Kidney (tissue), 14 donors: ENCODE results near the gene CDADC1. TPM values are rescaled to one million over a fixed set of nuclear protein-coding genes. Genes with fewer than 3 reads are reported as not detected.

Experiments used
- DNase-seq, 5 donors: peaks; one replicate each; pipeline ENCODE4 v3.0.0-alpha.2; 2013 to 2020
- FAIRE-seq: peaks from 2 replicates; lab custom pipeline; 2012; peaks lifted over from hg19 to GRCh38; lab: Jason Lieb, UNC
- H3K27ac ChIP-seq, 2 donors: one replicate each; pipeline ENCODE4 v1.7.0; 2013; ENCODE audit warnings: low read depth in 2 of 2, low read length in 2 of 2, inconsistent platforms in 1 of 2
- H3K27me3 ChIP-seq: one replicate; pipeline ENCODE4 v1.7.1; 2013; ENCODE audit warnings: low read length, inconsistent platforms; ENCODE audit not compliant: control insufficient read depth, insufficient read depth
- H3K36me3 ChIP-seq, 3 donors: one replicate each; pipeline versions ENCODE4 v1.7.0 to v1.7.1; 2013; ENCODE audit warnings: low read length in 3 of 3, control low read depth in 1 of 3, inconsistent platforms in 1 of 3; ENCODE audit not compliant: insufficient read depth in 3 of 3, control insufficient read depth in 2 of 3
- H3K4me1 ChIP-seq, 3 donors: one replicate each; pipeline versions ENCODE4 v1.7.0 to v1.7.1; 2013; ENCODE audit warnings: low read length in 3 of 3, inconsistent platforms in 1 of 3, low read depth in 1 of 3; ENCODE audit not compliant: control insufficient read depth in 2 of 3, insufficient read depth in 2 of 3
- H3K4me3 ChIP-seq, 3 donors: one replicate each; pipeline versions ENCODE4 v1.7.0 to v1.8.1; 2013; ENCODE audit warnings: low read length in 3 of 3, control low read depth in 1 of 3, inconsistent platforms in 1 of 3
- H3K9ac ChIP-seq, 3 donors: one replicate each; pipeline versions ENCODE4 v1.7.0 to v1.7.1; 2013; ENCODE audit warnings: low read length in 3 of 3, control low read depth in 1 of 3, inconsistent platforms in 1 of 3
- H3K9me3 ChIP-seq, 3 donors: one replicate each; pipeline versions ENCODE4 v1.7.0 to v1.7.1; 2013; ENCODE audit warnings: low read length in 3 of 3, control low read depth in 1 of 3, inconsistent platforms in 1 of 3; ENCODE audit not compliant: control insufficient read depth in 2 of 3, insufficient read depth in 1 of 3
- CTCF ChIP-seq: IDR thresholded peaks from 3 replicates; pipeline ENCODE4 v1.5.1; 2012; ENCODE audit warnings: mild to moderate bottlenecking, moderate library complexity, borderline replicate concordance; ENCODE audit not compliant: insufficient read depth; ENCODE audit errors: extremely low read depth
- intact Hi-C: fragments of 100-400 bp; cut with DNase I; formaldehyde crosslinking; loops from one replicate; pipeline ENCODE4 v1.11.1; 2022
- polyA plus RNA-seq: library from polyadenylated mRNA; stranded (reverse); fragments of 350-450 nt; fragmentation: Illumina TruSeq; extraction: RNeasy Lipid Tissue Mini Kit (QIAGEN cat#74804); gene quantifications from one replicate; pipeline ENCODE4 v1.2.3, GENCODE V29; 2014; ENCODE audit warnings: low read depth, low replicate concordance; ENCODE audit not compliant: insufficient read depth
- total RNA-seq: library from RNA; stranded (reverse); fragmentation: NEBNext Ultra II Directional; extraction: Animal tissue kit (Norgen Biotek cat#: 25700); gene quantifications from one replicate; pipeline ENCODE4 v1.2.1, GENCODE V29; 2021
- donor health status: control.
- donor health status: control.
- donor health status: control.
- donor health status: control.
- donor health status: control.
- donor health status: DM: yes; HTN: yes; CAD: no.
- donor health status: Normal renal cell carcinoma (clear cell type).

The CDADC1 gene
- total and polyA plus RNA-seq, 2 donors from 2014 or later, result 8.3 to 12.2 TPM

GRCh38 chr13:49248622-49249002 is 887 bp downstream of the CDADC1 start:
- Histone ChIP-seq H3K4me1 (peaks cover 0 to 11% (median 4%) of the 10 kb centered on the region in 3 donors), H3K36me3 (peaks cover 0 to under 1% (median 0%) of the 10 kb centered on the region in 3 donors), H3K9ac (peak overlapping the region; percentile 58 to 99 (median 96)), H3K9me3 (no peaks in the 10 kb centered on the region), H3K27ac (peak overlapping the region; percentile 88 to 91), H3K27me3 (no peaks in the 10 kb centered on the region), H3K4me3 (peak overlapping the region; percentile 94 to 99 (median 94))
- no peak for FAIRE-seq
- intact Hi-C loops, result no loop called here
- DNase-seq, result no peak
- no peak for TF ChIP-seq CTCF

GRCh38 chr13:49251326-49251725 is 3.6 kb downstream of the CDADC1 start:
- H3K27ac ChIP-seq, result no peak overlapping the region
- no peak overlapping the region for H3K9ac ChIP-seq
- no peak for FAIRE-seq
- peaks cover 0 to 15% (median 5%) of the 10 kb centered on the region in 3 donors for H3K36me3 ChIP-seq
- no peaks in the 10 kb centered on the region for H3K9me3 ChIP-seq
- no peak for TF ChIP-seq CTCF
- no peaks in the 10 kb centered on the region for H3K27me3 ChIP-seq
- intact Hi-C loops, result no loop called here
- no peak overlapping the region for H3K4me3 ChIP-seq
- peaks cover 0 to 11% (median 2%) of the 10 kb centered on the region in 3 donors for H3K4me1 ChIP-seq
- no peak for DNase-seq

DNA sequence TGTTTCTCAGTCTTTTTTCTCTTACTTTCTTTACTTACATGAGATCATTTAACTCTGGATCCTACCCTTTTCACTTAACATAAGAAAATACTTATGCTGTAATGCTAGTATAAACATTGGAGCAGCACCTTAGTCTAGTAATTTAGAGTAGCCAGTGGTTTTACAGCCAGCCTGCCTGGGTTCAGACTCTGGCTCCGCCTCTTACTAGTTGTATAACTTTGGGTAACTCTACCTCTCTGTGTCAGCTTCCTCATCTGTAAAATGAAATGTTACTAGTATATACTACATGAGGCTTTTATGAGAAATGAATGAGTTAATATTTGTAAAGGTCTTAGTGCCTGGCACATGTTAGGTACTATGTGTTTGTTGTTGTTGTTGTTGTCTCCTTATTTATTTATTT is 5.6 kb downstream of the CDADC1 start:
- intact Hi-C loops, result no loop called here
- no peak for TF ChIP-seq CTCF
- Histone ChIP-seq H3K27me3 (no peaks in the 10 kb centered on the region), H3K4me1 (peaks cover 0 to 6% (median 0%) of the 10 kb centered on the region in 3 donors), H3K9ac (no peak overlapping the region), H3K36me3 (peaks cover 0 to 15% (median 5%) of the 10 kb centered on the region in 3 donors), H3K9me3 (no peaks in the 10 kb centered on the region), H3K27ac (no peak overlapping the region), H3K4me3 (no peak overlapping the region)
- DNase-seq, result no peak
- FAIRE-seq, result no peak

DNA sequence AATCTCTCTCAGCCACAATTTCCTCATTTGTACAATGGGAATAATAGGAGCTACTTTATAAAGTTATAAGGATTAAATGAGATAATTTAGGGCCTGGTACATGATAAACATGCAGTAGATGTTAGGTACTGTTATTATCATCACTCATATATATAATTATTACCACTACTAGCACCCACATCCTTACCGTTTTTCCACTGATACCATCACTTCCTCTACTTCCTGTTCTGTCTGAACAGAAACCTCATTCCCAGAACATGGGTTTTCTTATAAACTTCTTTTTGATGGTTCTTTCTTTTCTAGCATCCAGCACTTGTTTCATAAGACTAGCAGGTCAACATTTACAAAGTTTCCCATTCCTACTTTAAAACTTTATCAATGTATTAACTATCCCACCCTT is 6.3 kb downstream of the CDADC1 start:
- Histone ChIP-seq H3K9ac (no peak overlapping the region), H3K4me1 (peaks cover 0 to 6% (median 0%) of the 10 kb centered on the region in 3 donors), H3K9me3 (no peaks in the 10 kb centered on the region), H3K36me3 (peaks cover 0 to 15% (median 5%) of the 10 kb centered on the region in 3 donors), H3K27ac (no peak overlapping the region), H3K27me3 (no peaks in the 10 kb centered on the region), H3K4me3 (no peak overlapping the region)
- no peak for DNase-seq
- no peak for FAIRE-seq
- intact Hi-C loops, result no loop called here
- TF ChIP-seq CTCF, result no peak
